Hepatocyte (in vitro differentiated cells): ENCODE results near the gene FLYWCH1.

Experiments used
- EZH2 ChIP-seq: fragments of 200-600 bp; sonication (generic); IDR thresholded peaks from 2 replicates; pipeline ENCODE4 v1.6.1; 2016; ENCODE audit warnings: antibody characterized with exemption, mild to moderate bottlenecking, borderline replicate concordance
- TF ChIP-seq, protein P1 (sequence below): fragments of 200-600 bp; sonication (generic); IDR thresholded peaks from 2 replicates; pipeline ENCODE4 v1.5.1; 2016; ENCODE audit warnings: antibody characterized with exemption, mild to moderate bottlenecking; ENCODE audit not compliant: poor library complexity

DNA sequence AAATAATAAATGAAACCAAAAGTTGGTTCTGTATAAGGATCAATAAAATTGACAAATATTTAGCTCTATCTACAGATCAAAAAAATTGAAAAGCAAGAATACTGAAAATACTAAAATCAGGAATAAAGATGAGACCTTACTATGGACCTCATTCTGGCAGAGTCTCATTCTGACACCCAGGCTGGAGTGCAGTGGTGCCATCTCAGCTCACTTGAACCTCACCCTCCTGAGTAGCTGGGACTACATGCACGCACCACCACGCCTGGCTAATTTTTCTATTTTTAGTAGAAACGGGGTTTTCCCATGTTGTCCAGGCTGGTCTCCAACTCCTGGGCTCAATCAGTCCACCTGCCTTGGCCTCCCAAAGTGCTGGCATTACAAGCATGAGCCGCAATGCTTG, 30.3 kb downstream of the FLYWCH1 start:
- TF ChIP-seq, protein P1, sequence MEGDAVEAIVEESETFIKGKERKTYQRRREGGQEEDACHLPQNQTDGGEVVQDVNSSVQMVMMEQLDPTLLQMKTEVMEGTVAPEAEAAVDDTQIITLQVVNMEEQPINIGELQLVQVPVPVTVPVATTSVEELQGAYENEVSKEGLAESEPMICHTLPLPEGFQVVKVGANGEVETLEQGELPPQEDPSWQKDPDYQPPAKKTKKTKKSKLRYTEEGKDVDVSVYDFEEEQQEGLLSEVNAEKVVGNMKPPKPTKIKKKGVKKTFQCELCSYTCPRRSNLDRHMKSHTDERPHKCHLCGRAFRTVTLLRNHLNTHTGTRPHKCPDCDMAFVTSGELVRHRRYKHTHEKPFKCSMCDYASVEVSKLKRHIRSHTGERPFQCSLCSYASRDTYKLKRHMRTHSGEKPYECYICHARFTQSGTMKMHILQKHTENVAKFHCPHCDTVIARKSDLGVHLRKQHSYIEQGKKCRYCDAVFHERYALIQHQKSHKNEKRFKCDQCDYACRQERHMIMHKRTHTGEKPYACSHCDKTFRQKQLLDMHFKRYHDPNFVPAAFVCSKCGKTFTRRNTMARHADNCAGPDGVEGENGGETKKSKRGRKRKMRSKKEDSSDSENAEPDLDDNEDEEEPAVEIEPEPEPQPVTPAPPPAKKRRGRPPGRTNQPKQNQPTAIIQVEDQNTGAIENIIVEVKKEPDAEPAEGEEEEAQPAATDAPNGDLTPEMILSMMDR = no peak
- no peak for TF ChIP-seq EZH2
